Stimulated activated CD4-positive, alpha-beta T cell treated with anti-CD3 and anti-CD28 coated beads, TNF-alpha, amount 100 ng/mL, for 1 hour (primary cell): Measurements from ENCODE around the gene TEAD1.

ENCODE experiments used
- DNase-seq, 3 donors: peaks; one replicate each; pipeline ENCODE4 v3.0.0-alpha.2; 2020; ENCODE audit warnings: low read depth in 3 of 3, low spot score in 1 of 3

The TEAD1 gene

GRCh38 chr11:12762278-12762677 lies 88.1 kb downstream of the TEAD1 start:
- no peak for DNase-seq

GRCh38 chr11:12762696-12763324 lies 88.6 kb downstream of the TEAD1 start:
- DNase-seq = no peak

GRCh38 chr11:12764187-12764914 lies 90.1 kb downstream of the TEAD1 start:
- no peak for DNase-seq

GRCh38 chr11:12765428-12765827 lies 91.2 kb downstream of the TEAD1 start:
- no peak for DNase-seq

GRCh38 chr11:12767027-12767426 lies 92.8 kb downstream of the TEAD1 start:
- DNase-seq = no peak

- no peak for DNase-seq
These were observed 93.4 kb downstream of the TEAD1 start for GRCh38 chr11:12767577-12767976.

- DNase-seq = no peak
These were observed 94.8 kb downstream of the TEAD1 start for GRCh38 chr11:12768726-12769673.

- DNase-seq = no peak
These were observed 95.7 kb downstream of the TEAD1 start for GRCh38 chr11:12769834-12770345.

- DNase-seq = no peak
These were observed 96.2 kb downstream of the TEAD1 start for GRCh38 chr11:12770435-12770834.

- DNase-seq = no peak
These were observed 96.9 kb downstream of the TEAD1 start for GRCh38 chr11:12770966-12771597.

- DNase-seq = no peak
These were observed 97.7 kb downstream of the TEAD1 start for GRCh38 chr11:12771875-12772274.

GRCh38 chr11:12772324-12772723 lies 98.1 kb downstream of the TEAD1 start:
- no peak for DNase-seq

- no peak for DNase-seq
These were observed 99.4 kb downstream of the TEAD1 start for GRCh38 chr11:12773591-12773990.

- DNase-seq = no peak
These were observed 101.7 kb downstream of the TEAD1 start for GRCh38 chr11:12775955-12776354.

GRCh38 chr11:12777208-12777874 lies 103.1 kb downstream of the TEAD1 start:
- DNase-seq = no peak

- no peak for DNase-seq
These were observed 104.2 kb downstream of the TEAD1 start for GRCh38 chr11:12778240-12778905.

- DNase-seq = no peak
These were observed 109.5 kb downstream of the TEAD1 start for GRCh38 chr11:12783765-12784164.

GRCh38 chr11:12784445-12784844 lies 110.2 kb downstream of the TEAD1 start:
- DNase-seq = no peak

- DNase-seq = no peak
These were observed 110.8 kb downstream of the TEAD1 start for GRCh38 chr11:12784987-12785386.

- no peak for DNase-seq
These were observed 111.7 kb downstream of the TEAD1 start for GRCh38 chr11:12785901-12786300.
